Caco-2 (cell line): ENCODE measurements around the gene RUNX2. TPM values are rescaled to one million over a fixed set of nuclear protein-coding genes. Genes with fewer than 3 reads are reported as not detected.

Experiments used
- BruUV-seq: library from RNA; stranded (reverse); fragments of 400-500 nt; replicated peaks from 2 replicates; lab custom pipeline; 2021; lab: Mats Ljungman, UMichigan
- CTCF ChIA-PET: fragments of 300-600 bp; sonication (Branson Sonifier 250); formaldehyde crosslinking; loops from one replicate; lab custom pipeline; 2022; ENCODE audit warnings: antibody characterized with exemption; lab: Charles Lee
- POLR2A ChIA-PET: fragments of 300-600 bp; sonication (Branson Sonifier 250); formaldehyde crosslinking; loops from one replicate; lab custom pipeline; 2022; ENCODE audit warnings: antibody characterized with exemption; lab: Charles Lee
- DNase-seq, 2 experiments: peaks; one replicate each; pipeline versions ENCODE4 v3.0.0 to v3.0.0-alpha.2; 2020 to 2022
- H3K27me3 ChIP-seq: replicated peaks from 2 replicates; pipeline ENCODE4 v1.6.0; 2011; ENCODE audit warnings: low read length; ENCODE audit not compliant: control insufficient read depth, insufficient read depth
- H3K36me3 ChIP-seq: 2 replicates; pipeline ENCODE4 v1.5.1; 2011; ENCODE audit warnings: low read length; ENCODE audit not compliant: control insufficient read depth, insufficient read depth
- H3K4me1 ChIP-seq: fragments of 250-450 bp; sonication (Bioruptor Pico); 2 replicates; pipeline ENCODE4 v1.5.1; 2020; ENCODE audit warnings: mild to moderate bottlenecking
- H3K4me3 ChIP-seq: 2 replicates; pipeline ENCODE4 v1.5.1; 2011; ENCODE audit warnings: low read depth, mild to moderate bottlenecking, control low read depth, low read length
- H3K9me3 ChIP-seq: fragments of 250-450 bp; sonication (Bioruptor Pico); 2 replicates; pipeline ENCODE4 v1.5.1; 2020; ENCODE audit warnings: mild to moderate bottlenecking, moderate library complexity
- H3K27ac Mint-ChIP-seq: one replicate; pipeline ENCODE4 v1.8.0; 2022; ENCODE audit warnings: mixed read lengths; ENCODE audit not compliant: unreplicated experiment
- H3K27me3 Mint-ChIP-seq: one replicate; pipeline ENCODE4 v1.8.0; 2022; ENCODE audit warnings: mixed read lengths; ENCODE audit not compliant: insufficient read depth, unreplicated experiment
- H3K36me3 Mint-ChIP-seq: one replicate; pipeline ENCODE4 v1.8.0; 2022; ENCODE audit warnings: mild to moderate bottlenecking, mixed read lengths; ENCODE audit not compliant: insufficient read depth, unreplicated experiment
- H3K4me1 Mint-ChIP-seq: one replicate; pipeline ENCODE4 v1.8.0; 2022; ENCODE audit warnings: low read depth, mixed read lengths; ENCODE audit not compliant: unreplicated experiment
- H3K4me3 Mint-ChIP-seq: one replicate; pipeline ENCODE4 v1.8.0; 2022; ENCODE audit warnings: mild to moderate bottlenecking, moderate library complexity, mixed read lengths; ENCODE audit not compliant: unreplicated experiment
- H3K9me3 Mint-ChIP-seq: one replicate; pipeline ENCODE4 v1.8.0; 2022; ENCODE audit warnings: mixed read lengths; ENCODE audit not compliant: unreplicated experiment
- intact Hi-C: fragments of 100-400 bp; cut with micrococcal nuclease; formaldehyde crosslinking; loops from one replicate; pipeline ENCODE4 v1.10.0; 2022; ENCODE audit not compliant: unreplicated experiment
- total RNA-seq: library from RNA; stranded (reverse); gene quantifications from 2 replicates; pipeline ENCODE4 v1.2.3, GENCODE V29; 2022
- TF ChIP-seq, protein P1 (sequence below), 2 experiments: fragments of 200-600 bp in 1 of 2; IDR thresholded peaks; 1 replicate in 1 of 2; 2 replicates in 1 of 2; pipeline versions ENCODE4 v1.5.1 to v1.8.0; 2011 to 2022; ENCODE audit warnings: antibody characterized with exemption in 1 of 2, control low read depth in 1 of 2, inconsistent platforms in 1 of 2, low read depth in 1 of 2, low read length in 1 of 2, mild to moderate bottlenecking in 1 of 2, moderate library complexity in 1 of 2; ENCODE audit not compliant: insufficient read depth in 1 of 2, severe bottlenecking in 1 of 2, unreplicated experiment in 1 of 2

The RUNX2 gene
- total RNA-seq, 1 experiment from 2014 or later, result not detected

DNA sequence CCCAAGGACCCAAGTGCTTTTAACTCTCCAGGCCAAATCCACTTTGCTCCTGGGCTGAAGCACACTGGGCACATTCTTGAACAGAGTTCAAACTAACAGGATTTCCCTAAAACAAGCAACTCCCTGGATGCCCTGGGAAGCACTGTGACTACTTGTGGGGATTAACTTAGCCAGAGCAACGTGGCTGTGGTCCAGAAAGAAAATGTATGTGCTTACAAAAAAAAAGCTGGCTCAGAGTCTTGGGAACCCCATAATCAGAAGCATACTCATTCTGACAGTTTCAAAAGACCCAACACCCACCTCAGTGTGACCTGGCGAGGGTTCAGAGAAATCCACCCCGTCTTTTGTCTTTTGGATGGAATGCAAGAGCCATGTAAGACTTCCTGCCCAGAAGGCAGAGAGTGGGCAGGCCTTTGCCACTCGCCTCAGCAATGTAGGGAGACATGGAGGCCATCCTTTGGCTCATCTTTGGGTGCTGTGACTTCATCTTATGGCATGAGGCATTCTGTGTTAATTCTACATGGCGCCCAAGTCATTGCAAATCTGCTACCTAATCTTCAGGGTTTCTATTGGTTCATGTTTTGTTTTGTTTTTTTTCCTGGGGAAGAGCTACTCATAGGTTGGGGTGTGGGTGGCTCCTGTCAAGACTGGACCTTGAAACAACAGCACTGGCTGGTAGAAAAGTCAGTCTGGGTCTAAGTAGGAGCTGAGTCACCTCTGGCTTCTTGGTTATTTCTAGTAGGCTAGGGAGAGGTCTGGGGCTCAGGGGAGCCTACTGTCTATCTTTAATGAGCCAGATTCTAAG, 298.2 kb downstream of the RUNX2 start:
- POLR2A ChIA-PET, result no interaction called here
- no peak for DNase-seq

DNA sequence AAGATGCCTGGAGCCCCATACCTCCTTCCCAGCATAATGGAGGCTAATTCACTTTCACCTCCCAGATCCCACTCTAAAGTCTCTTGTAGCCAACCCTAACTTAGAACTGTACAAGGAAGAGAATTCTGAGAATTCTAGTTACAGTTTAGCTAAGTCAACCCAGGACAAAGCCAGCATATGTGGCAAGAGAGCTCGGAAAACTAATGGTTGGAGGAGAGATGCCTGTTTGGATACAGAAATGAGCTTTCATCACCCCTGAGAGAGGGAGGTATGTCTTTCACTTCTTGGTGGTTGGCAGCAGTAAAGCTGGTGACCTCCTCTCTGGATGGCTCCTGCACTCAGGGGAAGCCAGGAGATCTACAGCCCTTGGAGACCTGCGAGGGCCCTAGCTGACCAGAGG, 302.2 kb downstream of the RUNX2 start:
- Histone ChIP-seq H3K9me3 (no peaks in the 10 kb centered on the region), H3K36me3 (no peaks in the 10 kb centered on the region), H3K4me3 (no peak overlapping the region), H3K4me1 (no peaks in the 10 kb centered on the region), H3K27me3 (no peaks in the 10 kb centered on the region)
- CTCF ChIA-PET, result no interaction called here
- BruUV-seq, result no TSS peak
- no peak for DNase-seq
- no peak overlapping the region for H3K27ac Mint-ChIP-seq
- POLR2A ChIA-PET, result no interaction called here
- H3K27me3 Mint-ChIP-seq, result peaks cover 6% of the 10 kb centered on the region
- H3K36me3 Mint-ChIP-seq, result no peaks in the 10 kb centered on the region
- H3K9me3 Mint-ChIP-seq, result peaks cover 5% of the 10 kb centered on the region
- intact Hi-C loops, result no loop called here
- no peaks in the 10 kb centered on the region for H3K4me1 Mint-ChIP-seq
- TF ChIP-seq, protein P1, sequence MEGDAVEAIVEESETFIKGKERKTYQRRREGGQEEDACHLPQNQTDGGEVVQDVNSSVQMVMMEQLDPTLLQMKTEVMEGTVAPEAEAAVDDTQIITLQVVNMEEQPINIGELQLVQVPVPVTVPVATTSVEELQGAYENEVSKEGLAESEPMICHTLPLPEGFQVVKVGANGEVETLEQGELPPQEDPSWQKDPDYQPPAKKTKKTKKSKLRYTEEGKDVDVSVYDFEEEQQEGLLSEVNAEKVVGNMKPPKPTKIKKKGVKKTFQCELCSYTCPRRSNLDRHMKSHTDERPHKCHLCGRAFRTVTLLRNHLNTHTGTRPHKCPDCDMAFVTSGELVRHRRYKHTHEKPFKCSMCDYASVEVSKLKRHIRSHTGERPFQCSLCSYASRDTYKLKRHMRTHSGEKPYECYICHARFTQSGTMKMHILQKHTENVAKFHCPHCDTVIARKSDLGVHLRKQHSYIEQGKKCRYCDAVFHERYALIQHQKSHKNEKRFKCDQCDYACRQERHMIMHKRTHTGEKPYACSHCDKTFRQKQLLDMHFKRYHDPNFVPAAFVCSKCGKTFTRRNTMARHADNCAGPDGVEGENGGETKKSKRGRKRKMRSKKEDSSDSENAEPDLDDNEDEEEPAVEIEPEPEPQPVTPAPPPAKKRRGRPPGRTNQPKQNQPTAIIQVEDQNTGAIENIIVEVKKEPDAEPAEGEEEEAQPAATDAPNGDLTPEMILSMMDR (IDR thresholded peaks at IDR 0.05; ENCODE audit: insufficient read depth in 1 of 2, low read depth in 1 of 2, low read length in 1 of 2, severe bottlenecking in 1 of 2, unreplicated experiment in 1 of 2), result no peak
- no peak overlapping the region for H3K4me3 Mint-ChIP-seq

More for the DNA sequence above, 298.2 kb downstream of the RUNX2 start:
- Histone ChIP-seq H3K4me1 (no peaks in the 10 kb centered on the region), H3K9me3 (no peaks in the 10 kb centered on the region), H3K4me3 (no peak overlapping the region), H3K27me3 (no peaks in the 10 kb centered on the region), H3K36me3 (no peaks in the 10 kb centered on the region)
- Mint-ChIP-seq H3K4me3 (no peak overlapping the region), H3K27ac (no peak overlapping the region), H3K36me3 (no peaks in the 10 kb centered on the region), H3K27me3 (no peaks in the 10 kb centered on the region), H3K4me1 (no peaks in the 10 kb centered on the region), H3K9me3 (no peaks in the 10 kb centered on the region)
- TF ChIP-seq, protein P1 (IDR thresholded peaks at IDR 0.05; ENCODE audit: insufficient read depth in 1 of 2, low read depth in 1 of 2, low read length in 1 of 2, severe bottlenecking in 1 of 2, unreplicated experiment in 1 of 2), result no peak
- CTCF ChIA-PET, result no interaction called here
- intact Hi-C loops, result no loop called here
- no TSS peak for BruUV-seq

DNA sequence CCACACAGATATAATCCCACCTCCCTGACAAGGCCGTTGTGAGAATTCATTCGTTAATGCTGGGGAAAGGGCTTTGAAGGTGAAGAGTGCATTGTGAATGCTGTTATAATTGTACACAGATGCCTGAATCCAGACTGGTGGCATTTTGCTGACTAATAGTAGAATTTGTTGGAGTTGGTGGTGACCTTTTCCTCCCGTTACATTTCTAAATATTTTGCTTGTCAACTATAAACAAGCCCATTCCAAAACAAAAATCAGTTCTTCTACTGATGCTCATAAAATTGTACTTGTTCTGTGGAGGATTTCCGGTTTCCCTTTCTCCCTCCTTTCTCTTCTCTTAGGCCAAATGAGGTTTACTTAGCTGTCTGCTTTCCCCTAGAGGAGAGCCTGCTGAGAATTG, 302.7 kb downstream of the RUNX2 start:
- no peaks in the 10 kb centered on the region for H3K36me3 ChIP-seq
- Mint-ChIP-seq H3K4me3 (no peak overlapping the region), H3K27me3 (peaks cover 6% of the 10 kb centered on the region), H3K27ac (no peak overlapping the region), H3K36me3 (no peaks in the 10 kb centered on the region), H3K9me3 (peaks cover 5% of the 10 kb centered on the region), H3K4me1 (no peaks in the 10 kb centered on the region)
- no peaks in the 10 kb centered on the region for H3K4me1 ChIP-seq
- BruUV-seq, result no TSS peak
- no peaks in the 10 kb centered on the region for H3K27me3 ChIP-seq
- no peaks in the 10 kb centered on the region for H3K9me3 ChIP-seq
- TF ChIP-seq, protein P1 (IDR thresholded peaks at IDR 0.05; ENCODE audit: insufficient read depth in 1 of 2, low read depth in 1 of 2, low read length in 1 of 2, severe bottlenecking in 1 of 2, unreplicated experiment in 1 of 2), result no peak
- ChIA-PET POLR2A (no interaction called here), CTCF (no interaction called here)
- intact Hi-C loops, result no loop called here
- no peak for DNase-seq
- no peak overlapping the region for H3K4me3 ChIP-seq
